ENCODE results near the gene STARD9. TPM values are rescaled to one million over a fixed set of nuclear protein-coding genes. Genes with fewer than 3 reads are reported as not detected.

STARD9 gene
- total and polyA plus RNA-seq, 12 donors = 2.3 to 15.7 (median 6.1) TPM

GRCh38 chr15:42544853-42545629, 30.4 kb upstream of the STARD9 start:
- Histone ChIP-seq H3K4me1 (peaks cover 3 to 47% (median 25%) of the 10 kb centered on the region in 9 donors), H3K27ac (peak overlapping the region in 1 of 10 donors; percentile 16)
- DNase-seq = no peak

GRCh38 chr15:42547918-42548248, 27.5 kb upstream of the STARD9 start:
- peak overlapping the region; percentile 71 to 97 (median 92) for H3K27ac ChIP-seq
- no peak for TF ChIP-seq CTCF (IDR thresholded peaks at IDR 0.05)
- peaks cover 0 to 41% (median 14%) of the 10 kb centered on the region in 9 donors for H3K36me3 ChIP-seq
- ATAC-seq (peak in 5 of 8 donors; percentile 4 to 36 (median 17)), DNase-seq (no peak)
- no peaks in the 10 kb centered on the region for H3K9me3 ChIP-seq
- peak overlapping the region; percentile 75 to 99 (median 96) for H3K4me3 ChIP-seq
- 2 to 3% methylated on average over 9 of the region's 9 CpGs for WGBS, 2 donors
- H3K27me3 ChIP-seq = no peaks in the 10 kb centered on the region
- peaks cover 3 to 53% (median 26%) of the 10 kb centered on the region in 9 donors for H3K4me1 ChIP-seq
- intact Hi-C loops (cut with DNase I) = loop anchor here in 7 of 10 donors (1.0 to 10.0 kb wide), 6 partner anchors 27 to 107 kb away; partner anchors contain the start of gene STARD9 (in 1 of the 7)

More at GRCh38 chr15:42544853-42545629, 30.4 kb upstream of the STARD9 start:
- no peaks in the 10 kb centered on the region for H3K27me3 ChIP-seq
- intact Hi-C loops (cut with DNase I) = loop anchor here in 3 of 10 donors (5.0 to 10.0 kb wide), 3 partner anchors 102 to 110 kb away; no protein-coding TSS in a partner anchor
- H3K4me3 ChIP-seq = no peak overlapping the region
- WGBS, 2 donors = 87 to 93% methylated on average over 4 of the region's 4 CpGs
- H3K36me3 ChIP-seq = peaks cover 0 to 69% (median 18%) of the 10 kb centered on the region in 9 donors
- no peaks in the 10 kb centered on the region for H3K9me3 ChIP-seq
- no peak for TF ChIP-seq CTCF (IDR thresholded peaks at IDR 0.05)
- no peak for ATAC-seq

GRCh38 chr15:42548249-42549031, 27.0 kb upstream of the STARD9 start, which contains the start of the genes HAUS2 and LRRC57:
HAUS2 (plus strand) TSS chr15:42548838; CDS start chr15:42548873, 35 bp downstream.
LRRC57 (minus strand) TSS chr15:42548793; CDS start chr15:42548434, 359 bp downstream.
- no peak for TF ChIP-seq CTCF (IDR thresholded peaks at IDR 0.05)
- intact Hi-C loops (cut with DNase I) = loop anchor here in 7 of 10 donors (1.0 to 10.0 kb wide), 6 partner anchors 27 to 106 kb away; partner anchors contain the start of gene STARD9 (in 1 of the 7)
- Histone ChIP-seq H3K27ac (peak within 1 kb of the TSS; percentile 71 to 97 (median 92)), H3K27me3 (no peaks in the 10 kb centered on the region), H3K36me3 (peaks cover 0 to 35% (median 13%) of the 10 kb centered on the region in 9 donors), H3K9me3 (no peaks in the 10 kb centered on the region), H3K4me1 (peaks cover 3 to 58% (median 26%) of the 10 kb centered on the region in 9 donors), H3K4me3 (peak within 1 kb of the TSS; percentile 75 to 99 (median 96))
- peak; percentile 86 to 92 for DNase-seq
- 0% methylated on average over 71 of the region's 71 CpGs for WGBS, 2 donors
- ATAC-seq = peak; percentile 95 to 98 (median 97)
